HepG2 (cell line): Measurements from ENCODE around the gene FNDC4. TPM values are rescaled to one million over a fixed set of nuclear protein-coding genes. Genes with fewer than 3 reads are reported as not detected.

Experiments
- ARHGAP35 ChIP-seq: sonication (generic); formaldehyde crosslinking; IDR thresholded peaks from 2 replicates; pipeline ENCODE4 v1.9.0; 2022; ENCODE audit warnings: mild to moderate bottlenecking, inconsistent platforms, moderate library complexity, missing genetic modification reagents, borderline replicate concordance
- CBFB ChIP-seq: sonication (generic); formaldehyde crosslinking; IDR thresholded peaks from 2 replicates; pipeline ENCODE4 v1.4.0; 2020; ENCODE audit warnings: missing genetic modification reagents
- GTF3A ChIP-seq: sonication (generic); formaldehyde crosslinking; conservative IDR thresholded peaks from 2 replicates; pipeline ENCODE4 v1.4.0; 2020; ENCODE audit warnings: mild to moderate bottlenecking, missing genetic modification reagents
- MAFF ChIP-seq: IDR thresholded peaks from 2 replicates; pipeline ENCODE4 v1.6.1; 2011; ENCODE audit warnings: low read depth, low read length, improper control_type of control experiment
- MEIS1 ChIP-seq: sonication (generic); formaldehyde crosslinking; IDR thresholded peaks from 2 replicates; pipeline ENCODE4 v1.9.0; 2021; ENCODE audit warnings: mild to moderate bottlenecking, missing genetic modification reagents, moderate library complexity, borderline replicate concordance
- MTA1 ChIP-seq: sonication (generic); formaldehyde crosslinking; IDR thresholded peaks from 2 replicates; pipeline ENCODE4 v1.4.0; 2020; ENCODE audit warnings: missing genetic modification reagents, mild to moderate bottlenecking, borderline replicate concordance
- NFATC3 ChIP-seq: sonication (generic); formaldehyde crosslinking; IDR thresholded peaks from 2 replicates; pipeline ENCODE4 v1.5.1; 2020; ENCODE audit warnings: mild to moderate bottlenecking, missing genetic modification reagents
- REL ChIP-seq: sonication (generic); formaldehyde crosslinking; conservative IDR thresholded peaks from 2 replicates; pipeline ENCODE4 v1.8.0; 2022; ENCODE audit warnings: mild to moderate bottlenecking, missing genetic modification reagents, moderate library complexity
- SOX5 ChIP-seq: IDR thresholded peaks from 2 replicates; pipeline ENCODE4 v1.6.1; 2016; ENCODE audit warnings: borderline replicate concordance
- ZNF335 ChIP-seq: sonication (generic); formaldehyde crosslinking; IDR thresholded peaks from 2 replicates; pipeline ENCODE4 v1.4.0; 2020; ENCODE audit warnings: missing genetic modification reagents
- ZNF343 ChIP-seq: sonication (generic); formaldehyde crosslinking; IDR thresholded peaks from 2 replicates; pipeline ENCODE4 v1.4.0; 2020; ENCODE audit warnings: mild to moderate bottlenecking, missing genetic modification reagents
- ZNF432 ChIP-seq: sonication (generic); formaldehyde crosslinking; IDR thresholded peaks from 2 replicates; pipeline ENCODE4 v1.5.0; 2020; ENCODE audit warnings: missing genetic modification reagents, mild to moderate bottlenecking, borderline replicate concordance
- ZNF746 ChIP-seq: sonication (generic); formaldehyde crosslinking; IDR thresholded peaks from 2 replicates; pipeline ENCODE4 v1.8.0; 2022; ENCODE audit warnings: mild to moderate bottlenecking, missing genetic modification reagents
- ZNF775 ChIP-seq: sonication (generic); formaldehyde crosslinking; IDR thresholded peaks from 2 replicates; pipeline ENCODE4 v1.4.0; 2020; ENCODE audit warnings: missing genetic modification reagents, mild to moderate bottlenecking, moderate library complexity, borderline replicate concordance
- ZNF788 ChIP-seq: sonication (generic); formaldehyde crosslinking; IDR thresholded peaks from 2 replicates; pipeline ENCODE4 v1.5.0; 2020; ENCODE audit warnings: mild to moderate bottlenecking, missing genetic modification reagents, borderline replicate concordance
- ZSCAN20 ChIP-seq: sonication (generic); formaldehyde crosslinking; IDR thresholded peaks from 2 replicates; pipeline ENCODE4 v1.4.0; 2020; ENCODE audit warnings: missing genetic modification reagents, mild to moderate bottlenecking, borderline replicate concordance
- polyA plus RNA-seq, 8 experiments: library from polyadenylated mRNA; depleted of rRNA in 3 of 8; stranded (reverse) in 7 of 8; unstranded in 1 of 8; fragments of >200 nt; fragmentation: Illumina TruSeq in 4 of 8; extraction: Trizol in 4 of 8; gene quantifications; 2 replicates each; pipeline versions ENCODE4 v1.2.1 to v1.2.3, GENCODE V29; 2011 to 2016; ENCODE audit warnings: low read depth in 4 of 8, missing spikeins in 1 of 8, mixed read lengths in 1 of 8; ENCODE audit not compliant: insufficient read depth in 1 of 8
- total RNA-seq, 5 experiments: library from RNA; depleted of rRNA; stranded (reverse); fragments of >200 nt; fragmentation: Illumina TruSeq; extraction: Trizol; gene quantifications; 2 replicates each; pipeline ENCODE4 v1.2.3, GENCODE V29; 2016; ENCODE audit warnings: low read depth in 1 of 5
- TF ChIP-seq, protein P1 (sequence below): sonication (generic); formaldehyde crosslinking; conservative IDR thresholded peaks from 2 replicates; pipeline ENCODE4 v1.4.0; 2020; ENCODE audit warnings: mild to moderate bottlenecking, missing genetic modification reagents, moderate library complexity
- TF ChIP-seq, protein P2 (sequence below): sonication (generic); formaldehyde crosslinking; IDR thresholded peaks from 2 replicates; pipeline ENCODE4 v1.4.0; 2020; ENCODE audit warnings: missing genetic modification reagents
- TF ChIP-seq, protein P3 (sequence below): sonication (generic); formaldehyde crosslinking; IDR thresholded peaks from 2 replicates; pipeline ENCODE4 v1.5.1; 2020; ENCODE audit warnings: mild to moderate bottlenecking, missing genetic modification reagents, borderline replicate concordance

Gene FNDC4
- total and polyA plus RNA-seq, 2 of the 13 experiments (the other 11 are each of a cell fraction or from before 2014, with no cell fraction given): 9.0 to 17.4 TPM

DNA sequence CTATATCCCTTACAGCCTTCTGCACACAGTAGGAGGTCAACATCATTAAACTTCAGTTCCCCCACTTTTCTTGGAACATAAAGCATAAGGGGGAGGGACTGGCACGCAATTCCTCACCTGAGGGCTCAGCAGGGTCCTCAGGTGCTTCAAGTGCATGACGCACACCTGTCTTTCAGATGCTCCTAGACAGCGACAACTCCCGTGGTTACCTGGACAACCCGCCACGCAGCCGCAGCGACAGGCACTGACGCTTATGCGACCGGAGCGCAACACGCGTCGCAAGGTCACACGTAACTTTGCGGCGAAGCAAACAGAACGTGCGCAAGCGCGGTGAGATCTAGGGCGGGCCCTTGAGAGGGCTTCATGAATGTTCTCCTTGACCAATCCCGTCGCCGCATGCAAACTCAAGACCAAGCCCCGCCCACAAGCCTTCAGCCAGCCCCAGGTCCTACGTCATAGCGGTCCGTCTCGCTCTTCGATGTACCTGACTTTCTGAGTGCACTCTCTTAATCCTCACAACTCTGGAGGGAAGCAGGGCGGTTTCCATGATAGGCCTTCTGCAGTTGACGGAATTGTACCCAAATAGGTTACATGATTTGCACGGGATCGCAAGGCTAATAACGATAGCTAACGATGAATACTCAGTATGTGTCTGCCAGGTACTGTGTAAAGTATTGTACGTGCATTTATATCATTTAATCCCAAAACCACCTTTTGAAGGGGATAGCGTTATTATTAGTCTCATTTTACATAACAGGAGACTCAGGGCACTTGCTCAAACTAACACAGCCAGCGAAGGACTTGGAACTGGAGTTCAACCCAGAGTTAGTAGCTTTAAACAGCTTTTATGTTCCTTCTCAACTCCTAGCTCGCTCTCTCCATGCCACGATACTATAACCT is 5.3 kb downstream of the FNDC4 start, which contains the start of gene IFT172 (continued):
- TF ChIP-seq, protein P1, sequence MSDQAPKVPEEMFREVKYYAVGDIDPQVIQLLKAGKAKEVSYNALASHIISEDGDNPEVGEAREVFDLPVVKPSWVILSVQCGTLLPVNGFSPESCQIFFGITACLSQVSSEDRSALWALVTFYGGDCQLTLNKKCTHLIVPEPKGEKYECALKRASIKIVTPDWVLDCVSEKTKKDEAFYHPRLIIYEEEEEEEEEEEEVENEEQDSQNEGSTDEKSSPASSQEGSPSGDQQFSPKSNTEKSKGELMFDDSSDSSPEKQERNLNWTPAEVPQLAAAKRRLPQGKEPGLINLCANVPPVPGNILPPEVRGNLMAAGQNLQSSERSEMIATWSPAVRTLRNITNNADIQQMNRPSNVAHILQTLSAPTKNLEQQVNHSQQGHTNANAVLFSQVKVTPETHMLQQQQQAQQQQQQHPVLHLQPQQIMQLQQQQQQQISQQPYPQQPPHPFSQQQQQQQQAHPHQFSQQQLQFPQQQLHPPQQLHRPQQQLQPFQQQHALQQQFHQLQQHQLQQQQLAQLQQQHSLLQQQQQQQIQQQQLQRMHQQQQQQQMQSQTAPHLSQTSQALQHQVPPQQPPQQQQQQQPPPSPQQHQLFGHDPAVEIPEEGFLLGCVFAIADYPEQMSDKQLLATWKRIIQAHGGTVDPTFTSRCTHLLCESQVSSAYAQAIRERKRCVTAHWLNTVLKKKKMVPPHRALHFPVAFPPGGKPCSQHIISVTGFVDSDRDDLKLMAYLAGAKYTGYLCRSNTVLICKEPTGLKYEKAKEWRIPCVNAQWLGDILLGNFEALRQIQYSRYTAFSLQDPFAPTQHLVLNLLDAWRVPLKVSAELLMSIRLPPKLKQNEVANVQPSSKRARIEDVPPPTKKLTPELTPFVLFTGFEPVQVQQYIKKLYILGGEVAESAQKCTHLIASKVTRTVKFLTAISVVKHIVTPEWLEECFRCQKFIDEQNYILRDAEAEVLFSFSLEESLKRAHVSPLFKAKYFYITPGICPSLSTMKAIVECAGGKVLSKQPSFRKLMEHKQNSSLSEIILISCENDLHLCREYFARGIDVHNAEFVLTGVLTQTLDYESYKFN: no peak
- TF ChIP-seq CBFB: peak; percentile 86
- no peak for TF ChIP-seq MEIS1 (CRISPR knock-in tag)
- TF ChIP-seq, protein P2, sequence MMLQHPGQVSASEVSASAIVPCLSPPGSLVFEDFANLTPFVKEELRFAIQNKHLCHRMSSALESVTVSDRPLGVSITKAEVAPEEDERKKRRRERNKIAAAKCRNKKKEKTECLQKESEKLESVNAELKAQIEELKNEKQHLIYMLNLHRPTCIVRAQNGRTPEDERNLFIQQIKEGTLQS (CRISPR knock-in tag): 0 out of 2 replicates have a peak, but pooled peaks have one; percentile 37
- TF ChIP-seq NFATC3 (CRISPR knock-in tag): no peak; the same call in 1 of the 2 replicates
- no peak for TF ChIP-seq ZNF432
- TF ChIP-seq ZNF343 (CRISPR knock-in tag): 0 out of 2 replicates have a peak, but pooled peaks have one; percentile 34
- TF ChIP-seq, protein P3, sequence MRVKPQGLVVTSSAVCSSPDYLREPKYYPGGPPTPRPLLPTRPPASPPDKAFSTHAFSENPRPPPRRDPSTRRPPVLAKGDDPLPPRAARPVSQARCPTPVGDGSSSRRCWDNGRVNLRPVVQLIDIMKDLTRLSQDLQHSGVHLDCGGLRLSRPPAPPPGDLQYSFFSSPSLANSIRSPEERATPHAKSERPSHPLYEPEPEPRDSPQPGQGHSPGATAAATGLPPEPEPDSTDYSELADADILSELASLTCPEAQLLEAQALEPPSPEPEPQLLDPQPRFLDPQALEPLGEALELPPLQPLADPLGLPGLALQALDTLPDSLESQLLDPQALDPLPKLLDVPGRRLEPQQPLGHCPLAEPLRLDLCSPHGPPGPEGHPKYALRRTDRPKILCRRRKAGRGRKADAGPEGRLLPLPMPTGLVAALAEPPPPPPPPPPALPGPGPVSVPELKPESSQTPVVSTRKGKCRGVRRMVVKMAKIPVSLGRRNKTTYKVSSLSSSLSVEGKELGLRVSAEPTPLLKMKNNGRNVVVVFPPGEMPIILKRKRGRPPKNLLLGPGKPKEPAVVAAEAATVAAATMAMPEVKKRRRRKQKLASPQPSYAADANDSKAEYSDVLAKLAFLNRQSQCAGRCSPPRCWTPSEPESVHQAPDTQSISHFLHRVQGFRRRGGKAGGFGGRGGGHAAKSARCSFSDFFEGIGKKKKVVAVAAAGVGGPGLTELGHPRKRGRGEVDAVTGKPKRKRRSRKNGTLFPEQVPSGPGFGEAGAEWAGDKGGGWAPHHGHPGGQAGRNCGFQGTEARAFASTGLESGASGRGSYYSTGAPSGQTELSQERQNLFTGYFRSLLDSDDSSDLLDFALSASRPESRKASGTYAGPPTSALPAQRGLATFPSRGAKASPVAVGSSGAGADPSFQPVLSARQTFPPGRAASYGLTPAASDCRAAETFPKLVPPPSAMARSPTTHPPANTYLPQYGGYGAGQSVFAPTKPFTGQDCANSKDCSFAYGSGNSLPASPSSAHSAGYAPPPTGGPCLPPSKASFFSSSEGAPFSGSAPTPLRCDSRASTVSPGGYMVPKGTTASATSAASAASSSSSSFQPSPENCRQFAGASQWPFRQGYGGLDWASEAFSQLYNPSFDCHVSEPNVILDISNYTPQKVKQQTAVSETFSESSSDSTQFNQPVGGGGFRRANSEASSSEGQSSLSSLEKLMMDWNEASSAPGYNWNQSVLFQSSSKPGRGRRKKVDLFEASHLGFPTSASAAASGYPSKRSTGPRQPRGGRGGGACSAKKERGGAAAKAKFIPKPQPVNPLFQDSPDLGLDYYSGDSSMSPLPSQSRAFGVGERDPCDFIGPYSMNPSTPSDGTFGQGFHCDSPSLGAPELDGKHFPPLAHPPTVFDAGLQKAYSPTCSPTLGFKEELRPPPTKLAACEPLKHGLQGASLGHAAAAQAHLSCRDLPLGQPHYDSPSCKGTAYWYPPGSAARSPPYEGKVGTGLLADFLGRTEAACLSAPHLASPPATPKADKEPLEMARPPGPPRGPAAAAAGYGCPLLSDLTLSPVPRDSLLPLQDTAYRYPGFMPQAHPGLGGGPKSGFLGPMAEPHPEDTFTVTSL (CRISPR knock-in tag): 0 out of 2 replicates have a peak, but pooled peaks have one; percentile 14
- no peak for TF ChIP-seq GTF3A
- no peak for TF ChIP-seq ZSCAN20 (CRISPR knock-in tag)
- TF ChIP-seq ZNF775 (CRISPR knock-in tag): no peak
- TF ChIP-seq MAFF: no peak
- TF ChIP-seq REL: no peak
- peak; percentile 62 for TF ChIP-seq SOX5
- peak; percentile 92; the same call in 1 of the 2 replicates for TF ChIP-seq ZNF788 (CRISPR knock-in tag)
- TF ChIP-seq ZNF746: no peak
- 0 out of 2 replicates have a peak, but pooled peaks have one; percentile 14 for TF ChIP-seq ARHGAP35 (CRISPR knock-in tag)
- peak; percentile 76 for TF ChIP-seq ZNF335 (CRISPR knock-in tag)
- peak; percentile 63; the same call in 1 of the 2 replicates for TF ChIP-seq MTA1 (CRISPR knock-in tag)
